Lower leg skin (tissue), 3 donors: ENCODE results near the gene UBAC2.

Experiments
- CTCF ChIP-seq, 3 donors: fragments of 450-650 bp; IDR thresholded peaks; one replicate each; pipeline ENCODE4 v1.5.1; 2016; ENCODE audit warnings: antibody characterized with exemption in 3 of 3, mild to moderate bottlenecking in 3 of 3, moderate library complexity in 2 of 3
- POLR2A ChIP-seq, 2 donors: fragments of 450-650 bp; IDR thresholded peaks; one replicate each; pipeline ENCODE4 v1.6.1; 2016 to 2017; ENCODE audit warnings: antibody characterized with exemption in 2 of 2, mild to moderate bottlenecking in 1 of 2, moderate library complexity in 1 of 2

- TF ChIP-seq CTCF (IDR thresholded peaks at IDR 0.05) = no peak
- no peak for TF ChIP-seq POLR2A (IDR thresholded peaks at IDR 0.05)
Measured at GRCh38 chr13:99302637-99303505, 102.2 kb downstream of the UBAC2 start.
